Measurements from ENCODE around the gene RDM1. TPM values are rescaled to one million over a fixed set of nuclear protein-coding genes. Genes with fewer than 3 reads are reported as not detected.
"Not testable (repeated sequence)": the region's sequence is repeated elsewhere in the genome, so short reads cannot be mapped to it uniquely, and the experiment has no call there.

The RDM1 gene
- total RNA-seq, 3 donors from 2014 or later: not detected

- H3K9me3 ChIP-seq: no peaks in the 10 kb centered on the region
- H3K36me3 ChIP-seq: no peaks in the 10 kb centered on the region
- TF ChIP-seq POLR2AphosphoS5 (IDR thresholded peaks at IDR 0.05) (no peak), CTCF (IDR thresholded peaks at IDR 0.05) (no peak), POLR2A (IDR thresholded peaks at IDR 0.05) (no peak)
- no peak overlapping the region for H3K4me3 ChIP-seq
- no peaks in the 10 kb centered on the region for H3K4me1 ChIP-seq
- DNase-seq (ENCODE audit: low spot score in 2 of 2): no peak
- intact Hi-C loops (cut with DNase I; ENCODE audit: low total_unique reads): no loop called here
- H3K27ac ChIP-seq: no peak overlapping the region
- no peaks in the 10 kb centered on the region for H3K27me3 ChIP-seq
Measured at GRCh38 chr17:35944151-35944550, 13.6 kb upstream of the RDM1 start.

- intact Hi-C loops (cut with DNase I; ENCODE audit: low total_unique reads): no loop called here
- no peaks in the 10 kb centered on the region for H3K4me1 ChIP-seq
- no peak for DNase-seq (ENCODE audit: low spot score in 2 of 2)
- H3K27me3 ChIP-seq: no peaks in the 10 kb centered on the region
- H3K36me3 ChIP-seq: no peaks in the 10 kb centered on the region
- H3K27ac ChIP-seq: no peak within 1 kb of the TSS
- no peak within 1 kb of the TSS for H3K4me3 ChIP-seq
- TF ChIP-seq POLR2AphosphoS5 (IDR thresholded peaks at IDR 0.05) (no peak), POLR2A (IDR thresholded peaks at IDR 0.05) (no peak), CTCF (IDR thresholded peaks at IDR 0.05) (no peak)
- no peaks in the 10 kb centered on the region for H3K9me3 ChIP-seq
Measured at GRCh38 chr17:35943537-35943936, 13.0 kb upstream of the RDM1 start, which contains the start of gene LYZL6. TSS of gene LYZL6 (minus strand) at chr17:35943713. CDS start at chr17:35939356, 4,357 bp downstream.

GRCh38 chr17:35942588-35943186 is 12.1 kb upstream of the RDM1 start:
- no peak for DNase-seq (ENCODE audit: low spot score in 2 of 2)
- Histone ChIP-seq H3K4me1 (no peaks in the 10 kb centered on the region), H3K36me3 (no peaks in the 10 kb centered on the region), H3K9me3 (no peaks in the 10 kb centered on the region), H3K27ac (no peak overlapping the region), H3K4me3 (no peak overlapping the region), H3K27me3 (no peaks in the 10 kb centered on the region)
- TF ChIP-seq POLR2AphosphoS5 (IDR thresholded peaks at IDR 0.05) (no peak), CTCF (IDR thresholded peaks at IDR 0.05) (no peak), POLR2A (IDR thresholded peaks at IDR 0.05) (no peak)
- intact Hi-C loops (cut with DNase I; ENCODE audit: low total_unique reads): no loop called here

GRCh38 chr17:35938492-35938891 is 7.9 kb upstream of the RDM1 start:
- H3K36me3 ChIP-seq; intact Hi-C loops (cut with DNase I; ENCODE audit: low total_unique reads); H3K4me1 ChIP-seq; H3K9me3 ChIP-seq; DNase-seq (ENCODE audit: low spot score in 2 of 2); H3K27me3 ChIP-seq; H3K4me3 ChIP-seq; H3K27ac ChIP-seq: not testable (repeated sequence)

GRCh38 chr17:35936063-35936462 is 5.5 kb upstream of the RDM1 start:
- H3K9me3 ChIP-seq: no peaks in the 10 kb centered on the region
- H3K4me3 ChIP-seq: no peak overlapping the region
- TF ChIP-seq CTCF (IDR thresholded peaks at IDR 0.05): no peak
- TF ChIP-seq POLR2A (IDR thresholded peaks at IDR 0.05): no peak
- TF ChIP-seq POLR2AphosphoS5 (IDR thresholded peaks at IDR 0.05): no peak
- no peak for DNase-seq (ENCODE audit: low spot score in 2 of 2)
- H3K27ac ChIP-seq: no peak overlapping the region
- no peaks in the 10 kb centered on the region for H3K36me3 ChIP-seq
- H3K27me3 ChIP-seq: no peaks in the 10 kb centered on the region
- intact Hi-C loops (cut with DNase I; ENCODE audit: low total_unique reads): no loop called here
- no peaks in the 10 kb centered on the region for H3K4me1 ChIP-seq

GRCh38 chr17:35934760-35935159 is 4.2 kb upstream of the RDM1 start:
- H3K36me3 ChIP-seq: no peaks in the 10 kb centered on the region
- H3K4me1 ChIP-seq: peaks cover 0 to 8% of the 10 kb centered on the region in 2 donors
- TF ChIP-seq POLR2AphosphoS5 (IDR thresholded peaks at IDR 0.05): no peak
- no peak for TF ChIP-seq CTCF (IDR thresholded peaks at IDR 0.05)
- no peak for TF ChIP-seq POLR2A (IDR thresholded peaks at IDR 0.05)
- H3K9me3 ChIP-seq: no peaks in the 10 kb centered on the region
- no peaks in the 10 kb centered on the region for H3K27me3 ChIP-seq
- H3K4me3 ChIP-seq: no peak overlapping the region
- DNase-seq (ENCODE audit: low spot score in 2 of 2): no peak
- H3K27ac ChIP-seq: no peak overlapping the region
- intact Hi-C loops (cut with DNase I; ENCODE audit: low total_unique reads): no loop called here

All from breast epithelium (tissue), 4 donors.